Stimulated activated CD8-positive, alpha-beta memory T cell treated with anti-CD3 and anti-CD28 coated beads, Interleukin-4, amount 100 ng/mL, for 48 hours (primary cell): ENCODE measurements around the gene NLGN1.

Source experiments
- DNase-seq: peaks from one replicate; pipeline ENCODE4 v3.0.0-alpha.2; 2020

NLGN1 gene

GRCh38 chr3:173732237-173732636 lies 334.7 kb downstream of the NLGN1 start:
- no peak for DNase-seq

DNA sequence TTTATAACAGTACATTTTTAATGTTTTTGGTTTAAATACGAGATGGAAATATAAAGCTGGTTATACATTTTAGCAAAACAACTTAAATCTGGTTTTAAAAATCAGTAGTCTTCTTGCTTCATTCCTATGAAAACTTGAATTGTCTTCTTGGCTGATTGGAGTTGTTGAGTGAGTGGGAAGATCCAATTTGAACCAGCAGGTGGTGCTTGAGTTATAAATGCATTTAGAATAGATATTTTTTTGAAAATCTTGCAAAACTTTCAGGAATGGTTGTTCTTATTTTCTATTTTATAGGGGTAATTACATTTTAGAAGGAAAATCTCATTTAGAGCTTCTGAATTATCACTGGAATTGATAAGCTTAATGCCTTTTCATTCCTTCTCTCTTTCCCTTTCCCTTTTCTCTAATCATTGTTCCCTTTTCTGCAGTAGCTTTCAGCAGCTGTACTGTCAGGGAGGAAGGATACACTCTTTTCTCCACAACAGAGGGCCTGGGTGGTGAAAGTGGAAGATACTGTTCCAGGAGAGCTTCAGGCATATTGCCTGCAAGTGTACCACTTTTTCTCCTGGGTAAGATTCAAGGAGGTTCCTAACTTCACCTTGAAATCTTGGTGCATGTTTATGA lies 335.6 kb downstream of the NLGN1 start:
- no peak for DNase-seq

DNA sequence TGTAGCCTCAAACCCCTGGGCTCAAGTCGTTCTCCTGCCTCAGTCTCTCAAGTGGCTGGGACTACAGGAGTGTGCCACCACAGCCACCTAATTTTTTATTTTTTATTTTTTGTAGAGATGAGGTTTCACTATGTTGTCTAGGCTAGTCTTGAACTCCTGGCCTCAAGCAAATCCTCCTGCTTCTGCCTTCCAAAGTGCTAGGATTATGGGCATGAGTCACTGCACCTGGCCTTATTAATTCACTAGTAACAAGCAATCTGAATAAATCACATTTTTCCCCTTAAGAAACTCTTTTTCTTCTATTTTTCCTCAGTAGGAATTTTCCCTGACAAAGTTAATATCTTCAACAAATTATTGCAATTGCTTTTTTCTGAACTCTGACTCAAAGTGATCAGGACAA lies 336.9 kb downstream of the NLGN1 start:
- DNase-seq, result no peak

DNA sequence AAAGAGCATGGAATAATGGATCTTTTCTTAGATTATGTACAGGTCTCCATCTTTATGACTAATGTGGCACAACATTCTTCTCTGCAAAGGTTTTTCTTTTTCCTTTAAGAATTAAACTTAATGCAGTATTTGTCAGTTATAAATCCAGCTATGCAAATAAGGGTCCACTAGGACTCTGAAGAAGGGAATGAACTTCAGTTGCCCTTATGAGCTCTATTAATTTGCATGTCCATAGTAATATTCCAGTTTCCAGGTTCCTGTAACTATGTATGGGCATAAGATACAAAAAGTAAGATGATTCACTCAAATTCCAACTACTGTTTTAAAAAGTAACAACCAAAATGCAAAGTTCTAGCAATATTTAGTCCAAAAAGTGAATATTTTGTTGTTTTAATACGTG lies 337.4 kb downstream of the NLGN1 start:
- no peak for DNase-seq

DNA sequence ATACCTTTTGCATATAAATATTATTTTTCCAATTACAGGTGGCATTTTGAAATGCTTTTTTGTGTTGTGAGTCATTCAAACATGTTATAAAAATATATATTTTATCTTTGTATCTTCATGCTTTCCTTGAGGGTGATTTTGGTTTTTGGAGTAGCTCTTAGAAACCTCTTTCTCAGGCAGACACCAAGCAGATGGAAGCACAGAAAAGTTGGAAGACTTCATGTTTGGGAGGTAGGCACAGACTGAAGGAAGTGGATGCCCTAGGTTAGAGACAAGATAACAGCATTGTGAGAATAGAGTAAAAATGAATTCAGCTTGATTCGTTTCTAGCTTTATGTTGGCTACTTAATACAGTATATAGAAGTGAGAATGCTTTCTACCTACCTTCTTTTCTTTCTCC lies 338.3 kb downstream of the NLGN1 start:
- DNase-seq, result no peak

- no peak for DNase-seq
Measured at GRCh38 chr3:173737167-173737808, 339.7 kb downstream of the NLGN1 start.

DNA sequence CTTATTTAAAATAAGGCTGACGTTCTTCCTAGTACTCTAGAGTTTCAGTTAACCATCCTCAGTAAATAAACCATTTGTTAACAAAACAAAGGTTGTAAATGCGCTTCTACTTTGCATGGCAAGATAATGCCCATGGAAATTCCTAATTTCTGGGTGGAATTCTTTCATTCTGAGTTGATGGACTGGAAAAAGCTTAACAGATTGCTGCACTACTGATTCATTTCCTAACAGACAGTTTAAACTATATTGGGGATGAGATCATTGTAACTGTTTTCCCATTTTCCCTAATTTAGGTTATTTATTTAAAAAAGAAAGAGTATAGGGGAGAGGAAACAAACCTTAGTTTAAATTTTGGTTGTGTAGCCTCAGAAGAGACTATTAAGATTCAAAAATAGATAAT lies 342.2 kb downstream of the NLGN1 start:
- DNase-seq, result no peak

GRCh38 chr3:173742491-173742890 lies 344.9 kb downstream of the NLGN1 start:
- no peak for DNase-seq

- DNase-seq, result no peak
Measured at GRCh38 chr3:173743111-173743510, 345.6 kb downstream of the NLGN1 start.

GRCh38 chr3:173743516-173743915 lies 346.0 kb downstream of the NLGN1 start:
- no peak for DNase-seq

DNA sequence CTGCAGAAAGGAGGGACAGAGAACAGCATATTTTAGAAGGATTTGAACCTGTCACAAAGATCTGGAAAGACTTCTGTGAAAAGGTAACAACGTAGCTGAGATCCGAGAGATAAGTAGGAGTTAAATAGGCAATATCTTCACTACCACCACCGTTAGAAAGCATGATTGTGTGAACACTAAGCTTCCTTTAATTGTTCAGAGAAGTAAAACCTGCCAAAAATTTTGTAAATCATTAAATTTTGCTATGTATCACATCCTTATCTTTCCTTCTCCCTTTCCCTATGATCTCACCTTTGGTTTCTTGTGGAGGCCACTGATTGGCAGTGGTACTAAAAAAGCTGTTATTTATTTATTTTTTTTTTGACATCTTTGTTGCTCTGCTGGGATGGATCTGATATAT lies 346.9 kb downstream of the NLGN1 start:
- DNase-seq, result no peak

DNA sequence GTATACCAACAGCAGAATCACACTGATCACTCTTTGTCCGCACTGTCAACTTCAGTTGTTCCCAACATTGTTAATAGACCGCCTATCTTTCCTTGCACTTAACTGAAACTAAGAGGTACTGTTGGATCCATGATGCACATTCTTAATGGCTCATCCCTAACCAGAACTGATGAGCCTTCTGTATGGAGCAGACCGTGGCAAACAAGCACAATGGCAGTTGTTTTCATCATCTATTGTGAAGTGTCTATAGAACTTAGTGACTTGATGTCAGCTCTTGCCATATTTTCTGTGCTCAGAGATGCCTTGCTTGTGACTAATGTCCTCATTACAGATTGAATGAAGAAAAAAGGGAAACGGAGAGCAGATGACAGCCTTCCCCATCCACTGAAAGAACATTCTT lies 347.4 kb downstream of the NLGN1 start:
- no peak for DNase-seq

- DNase-seq, result no peak
Measured at GRCh38 chr3:173745952-173746682, 348.6 kb downstream of the NLGN1 start.

DNA sequence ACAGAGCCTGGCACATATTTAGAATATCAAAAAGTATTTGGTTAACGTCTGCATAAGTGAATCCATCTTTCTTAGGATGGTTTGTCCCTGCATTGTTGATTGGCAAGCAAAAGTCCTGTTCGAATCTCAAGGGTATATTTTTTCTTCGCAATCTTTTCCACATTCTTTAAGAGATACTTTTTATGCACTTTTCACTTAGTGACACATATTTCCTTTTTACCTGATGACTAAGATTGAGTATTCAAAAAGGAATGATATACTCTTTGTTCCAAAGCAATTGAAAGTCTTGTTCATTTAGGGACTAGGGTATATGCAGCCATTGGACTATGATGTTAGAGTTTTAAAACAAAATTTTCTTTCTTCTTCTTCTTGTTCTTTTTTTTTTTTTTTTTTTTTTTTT lies 349.9 kb downstream of the NLGN1 start:
- no peak for DNase-seq

DNA sequence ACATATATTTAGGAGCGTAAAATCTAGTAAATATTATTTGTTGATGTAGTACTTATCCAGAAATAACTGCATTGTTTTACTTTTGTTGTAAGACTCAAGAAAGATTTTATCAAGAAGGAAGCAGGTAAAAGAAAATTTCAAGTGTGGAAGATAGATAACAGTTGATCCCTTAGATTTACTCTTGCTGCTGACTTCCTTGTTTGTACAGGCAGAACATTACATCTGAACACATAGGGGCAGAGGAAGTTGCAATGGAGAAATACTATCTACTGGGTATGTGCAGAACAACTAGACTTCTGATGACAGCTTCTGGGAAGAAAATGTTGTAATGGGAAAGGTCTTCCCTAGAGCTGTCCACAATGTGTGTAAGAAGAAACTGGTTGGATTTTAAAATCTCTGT lies 350.6 kb downstream of the NLGN1 start:
- no peak for DNase-seq

DNA sequence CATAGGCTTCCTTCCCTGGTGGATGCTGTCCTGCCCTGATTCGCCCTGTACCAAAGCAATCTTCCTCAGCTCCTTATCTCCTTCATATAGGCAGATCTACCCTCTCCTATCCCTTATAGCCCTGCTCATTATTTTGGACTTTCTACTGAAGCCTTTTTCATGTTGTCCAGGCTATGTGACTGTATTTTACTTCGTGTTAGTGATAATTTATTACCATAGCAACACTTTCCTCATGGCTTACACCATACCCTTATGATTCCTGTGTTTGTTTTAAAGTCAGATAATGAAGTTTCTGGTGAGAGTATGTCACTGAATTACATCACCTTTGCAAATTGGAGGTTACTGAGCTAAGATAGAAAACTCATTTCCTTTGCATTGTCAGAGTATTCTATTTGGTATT lies 352.6 kb downstream of the NLGN1 start:
- DNase-seq, result no peak

- no peak for DNase-seq
Measured at GRCh38 chr3:173750591-173750990, 353.0 kb downstream of the NLGN1 start.

- no peak for DNase-seq
Measured at GRCh38 chr3:173753593-173753992, 356.0 kb downstream of the NLGN1 start.

DNA sequence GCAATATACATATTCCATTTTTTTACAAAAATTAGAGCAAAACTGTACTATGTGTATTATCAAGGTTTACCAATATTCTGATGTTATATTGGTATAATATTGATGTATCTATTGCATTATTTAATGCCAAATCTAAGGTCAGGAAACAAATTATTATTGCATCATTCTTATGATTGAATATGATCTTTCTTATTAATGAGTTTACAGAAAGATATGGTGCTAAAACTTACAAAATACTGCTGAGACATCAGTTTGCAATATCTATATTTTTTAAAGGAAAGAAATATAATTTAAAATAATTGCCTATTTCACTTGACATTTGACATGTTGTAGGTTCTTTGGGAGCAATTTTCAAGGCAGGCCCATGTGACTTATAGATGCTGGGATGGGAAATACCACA lies 357.6 kb downstream of the NLGN1 start:
- DNase-seq, result no peak

DNA sequence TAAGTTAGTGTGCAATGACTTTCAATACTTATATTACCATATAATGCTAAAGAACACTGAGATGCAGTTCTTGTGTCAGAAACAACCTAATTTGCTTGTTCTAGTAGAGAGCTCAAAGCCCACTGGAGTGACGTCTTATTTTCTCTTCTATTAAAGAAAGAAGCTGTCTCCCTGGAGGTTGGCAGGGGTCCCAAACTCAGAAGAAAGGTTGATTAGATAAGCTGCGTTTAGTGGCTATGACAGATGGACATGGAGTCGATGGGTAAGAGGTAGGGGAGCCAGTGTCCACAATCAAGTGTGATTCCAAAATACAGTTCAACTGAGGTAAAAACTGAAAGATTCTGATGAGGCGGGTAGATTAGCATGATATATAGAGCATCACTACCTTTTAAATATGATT lies 363.6 kb downstream of the NLGN1 start:
- no peak for DNase-seq

DNA sequence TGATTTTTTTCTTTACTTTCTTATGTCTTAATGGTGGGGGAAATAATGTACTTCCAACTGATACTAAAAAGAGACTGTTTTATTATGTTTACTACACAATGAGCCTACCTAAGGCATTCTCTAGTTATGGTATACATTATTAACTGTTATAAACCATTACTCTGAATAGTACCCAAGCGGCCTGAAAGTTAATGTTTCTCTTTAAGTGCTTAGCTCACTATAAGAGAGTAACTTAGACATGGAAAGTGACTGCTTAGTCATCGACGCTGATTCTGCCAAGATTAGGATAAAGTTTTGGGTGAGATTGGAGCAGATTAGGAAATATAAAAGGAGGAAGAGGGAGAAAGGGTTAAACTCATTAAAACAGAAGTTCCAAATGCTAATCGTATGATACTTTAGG lies 365.0 kb downstream of the NLGN1 start:
- DNase-seq, result no peak

- DNase-seq, result no peak
Measured at GRCh38 chr3:173770011-173770410, 372.5 kb downstream of the NLGN1 start.

- DNase-seq, result no peak
Measured at GRCh38 chr3:173770796-173771573, 373.4 kb downstream of the NLGN1 start.

DNA sequence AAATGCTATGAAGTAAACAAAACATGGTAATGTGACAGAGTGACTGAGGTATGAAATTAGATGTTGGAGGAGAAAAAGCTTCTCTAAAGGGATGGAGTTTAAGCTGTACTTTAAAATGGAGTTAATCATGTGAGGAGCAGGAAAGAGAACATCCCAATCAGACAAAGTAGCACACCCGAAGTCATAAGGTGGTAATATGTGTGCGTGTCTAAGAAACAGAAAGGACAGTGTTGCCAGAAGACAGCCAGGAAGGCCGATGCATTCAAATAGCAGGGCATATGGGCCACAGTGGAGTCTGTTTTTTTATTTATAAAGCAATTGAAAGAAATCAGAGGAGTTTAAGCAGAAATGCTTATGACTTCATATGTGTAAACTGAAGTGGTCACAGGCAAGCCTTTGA lies 376.3 kb downstream of the NLGN1 start:
- no peak for DNase-seq
